Measurements from ENCODE around the gene QTRT2.

DNA sequence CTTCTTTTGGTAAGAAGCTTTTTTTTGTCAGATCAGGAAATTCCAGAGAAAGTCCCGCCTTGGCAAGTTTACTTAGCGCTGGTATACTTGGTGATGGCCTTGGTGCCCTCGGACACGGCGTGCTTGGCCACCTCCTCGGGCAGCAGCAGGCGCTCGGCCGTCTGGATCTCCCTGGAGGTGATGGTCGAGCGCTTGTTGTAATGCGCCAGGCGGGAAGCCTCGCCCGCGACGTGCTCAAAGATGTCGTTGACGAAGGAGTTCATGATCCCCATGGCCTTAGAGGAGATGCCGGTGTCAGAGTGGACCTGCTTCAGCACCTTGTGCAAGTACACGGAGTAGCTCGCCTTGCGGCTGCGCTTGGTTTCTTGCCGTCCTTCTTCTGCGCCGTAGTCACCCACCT lies 46.6 kb downstream of the QTRT2 start:
- no peak for TF ChIP-seq POLR2A (IDR thresholded peaks at IDR 0.05)
- TF ChIP-seq, protein P1, sequence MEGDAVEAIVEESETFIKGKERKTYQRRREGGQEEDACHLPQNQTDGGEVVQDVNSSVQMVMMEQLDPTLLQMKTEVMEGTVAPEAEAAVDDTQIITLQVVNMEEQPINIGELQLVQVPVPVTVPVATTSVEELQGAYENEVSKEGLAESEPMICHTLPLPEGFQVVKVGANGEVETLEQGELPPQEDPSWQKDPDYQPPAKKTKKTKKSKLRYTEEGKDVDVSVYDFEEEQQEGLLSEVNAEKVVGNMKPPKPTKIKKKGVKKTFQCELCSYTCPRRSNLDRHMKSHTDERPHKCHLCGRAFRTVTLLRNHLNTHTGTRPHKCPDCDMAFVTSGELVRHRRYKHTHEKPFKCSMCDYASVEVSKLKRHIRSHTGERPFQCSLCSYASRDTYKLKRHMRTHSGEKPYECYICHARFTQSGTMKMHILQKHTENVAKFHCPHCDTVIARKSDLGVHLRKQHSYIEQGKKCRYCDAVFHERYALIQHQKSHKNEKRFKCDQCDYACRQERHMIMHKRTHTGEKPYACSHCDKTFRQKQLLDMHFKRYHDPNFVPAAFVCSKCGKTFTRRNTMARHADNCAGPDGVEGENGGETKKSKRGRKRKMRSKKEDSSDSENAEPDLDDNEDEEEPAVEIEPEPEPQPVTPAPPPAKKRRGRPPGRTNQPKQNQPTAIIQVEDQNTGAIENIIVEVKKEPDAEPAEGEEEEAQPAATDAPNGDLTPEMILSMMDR (IDR thresholded peaks at IDR 0.05) = no peak

Data from thyroid gland (tissue), 4 donors.